Lower lobe of right lung (tissue), 2 donors: ENCODE data around the gene MXRA8. TPM values are rescaled to one million over a fixed set of nuclear protein-coding genes. Genes with fewer than 3 reads are reported as not detected.
"Not testable (repeated sequence)": the region's sequence is repeated elsewhere in the genome, so short reads cannot be mapped to it uniquely, and the experiment has no call there.

Experiments
- ATAC-seq, 2 donors: fragments of 200-7000 bp; cut with Tn5 transposase; one replicate each; pipeline ENCODE4 v1.9.1; 2020 to 2022; ENCODE audit warnings: mild to moderate bottlenecking in 2 of 2, moderate library complexity in 2 of 2
- DNase-seq: peaks from one replicate; pipeline ENCODE4 v3.0.0-alpha.2; 2020
- H3K27ac ChIP-seq: fragments of 200-600 bp; one replicate; pipeline ENCODE4 v1.8.0; 2022
- H3K27me3 ChIP-seq: fragments of 200-600 bp; one replicate; pipeline ENCODE4 v1.8.0; 2022; ENCODE audit warnings: low read depth
- H3K36me3 ChIP-seq: fragments of 200-600 bp; one replicate; pipeline ENCODE4 v1.8.0; 2022; ENCODE audit warnings: mild to moderate bottlenecking
- H3K4me1 ChIP-seq: fragments of 200-600 bp; one replicate; pipeline ENCODE4 v1.8.0; 2022
- H3K4me3 ChIP-seq: fragments of 200-600 bp; one replicate; pipeline ENCODE4 v1.8.0; 2022; ENCODE audit warnings: mild to moderate bottlenecking
- H3K9me3 ChIP-seq: fragments of 200-600 bp; one replicate; pipeline ENCODE4 v1.8.0; 2022
- intact Hi-C: fragments of 100-400 bp; cut with DNase I; formaldehyde crosslinking; loops from one replicate; pipeline ENCODE4 v1.11.0; 2022
- total RNA-seq: library from RNA; stranded (reverse); fragmentation: NEBNext Ultra II Directional; extraction: Animal tissue kit (Norgen Biotek cat#: 25700); gene quantifications from one replicate; pipeline ENCODE4 v1.2.1, GENCODE V29; 2021
- TF ChIP-seq, protein P1 (sequence below): fragments of 200-600 bp; IDR thresholded peaks from one replicate; pipeline ENCODE4 v1.8.0; 2022; ENCODE audit warnings: antibody characterized with exemption, mild to moderate bottlenecking
- donor health status: DM: no; HTN: yes; CAD: no; lungs with severe emphysema.

Gene MXRA8
- total RNA-seq, 1 donor from 2014 or later, result 39.3 TPM

DNA sequence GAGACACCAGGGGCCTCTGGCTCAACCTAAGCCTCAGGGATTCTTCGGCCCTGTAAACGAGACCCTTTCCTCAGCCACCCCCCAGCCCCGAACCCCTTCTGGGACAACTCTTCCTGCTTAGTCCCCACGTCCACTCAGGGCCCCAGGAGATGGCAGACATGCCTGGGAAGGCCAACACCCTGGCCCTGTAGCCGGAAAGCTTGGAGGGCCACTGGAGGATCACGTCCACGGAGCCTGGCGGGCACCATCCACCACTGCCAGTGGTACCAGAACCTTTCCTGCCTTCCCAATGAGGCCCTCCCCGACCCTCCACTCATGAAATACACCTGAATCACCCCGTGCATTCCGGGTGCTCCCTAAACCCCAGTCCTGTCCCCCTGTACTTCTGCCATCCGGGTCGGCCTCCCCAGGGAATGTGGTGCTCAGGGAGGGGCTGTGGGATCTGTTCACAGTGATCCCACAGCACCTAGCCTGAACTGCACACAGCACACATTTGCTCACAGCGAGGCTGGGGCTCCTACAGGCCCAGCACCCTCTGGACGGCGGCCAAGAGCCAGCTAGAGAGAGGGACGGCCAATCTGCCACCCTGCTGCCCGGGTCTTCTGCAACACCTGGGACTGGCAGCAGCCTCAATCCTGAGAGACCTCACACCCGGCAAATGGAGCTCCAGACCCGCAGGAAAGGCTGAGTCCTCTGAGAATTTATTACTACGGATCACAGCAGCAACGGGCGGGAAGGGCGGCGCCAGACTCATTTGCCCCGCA lies 14.9 kb upstream of the MXRA8 start:
- TF ChIP-seq, protein P1, sequence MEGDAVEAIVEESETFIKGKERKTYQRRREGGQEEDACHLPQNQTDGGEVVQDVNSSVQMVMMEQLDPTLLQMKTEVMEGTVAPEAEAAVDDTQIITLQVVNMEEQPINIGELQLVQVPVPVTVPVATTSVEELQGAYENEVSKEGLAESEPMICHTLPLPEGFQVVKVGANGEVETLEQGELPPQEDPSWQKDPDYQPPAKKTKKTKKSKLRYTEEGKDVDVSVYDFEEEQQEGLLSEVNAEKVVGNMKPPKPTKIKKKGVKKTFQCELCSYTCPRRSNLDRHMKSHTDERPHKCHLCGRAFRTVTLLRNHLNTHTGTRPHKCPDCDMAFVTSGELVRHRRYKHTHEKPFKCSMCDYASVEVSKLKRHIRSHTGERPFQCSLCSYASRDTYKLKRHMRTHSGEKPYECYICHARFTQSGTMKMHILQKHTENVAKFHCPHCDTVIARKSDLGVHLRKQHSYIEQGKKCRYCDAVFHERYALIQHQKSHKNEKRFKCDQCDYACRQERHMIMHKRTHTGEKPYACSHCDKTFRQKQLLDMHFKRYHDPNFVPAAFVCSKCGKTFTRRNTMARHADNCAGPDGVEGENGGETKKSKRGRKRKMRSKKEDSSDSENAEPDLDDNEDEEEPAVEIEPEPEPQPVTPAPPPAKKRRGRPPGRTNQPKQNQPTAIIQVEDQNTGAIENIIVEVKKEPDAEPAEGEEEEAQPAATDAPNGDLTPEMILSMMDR, result no peak
- Histone ChIP-seq H3K36me3 (peaks cover 18% of the 10 kb centered on the region), H3K9me3 (no peaks in the 10 kb centered on the region), H3K27ac (no peak overlapping the region), H3K27me3 (no peaks in the 10 kb centered on the region), H3K4me1 (peaks cover 45% of the 10 kb centered on the region), H3K4me3 (peak overlapping the region; percentile 99)
- ATAC-seq (no peak), DNase-seq (no peak)
- intact Hi-C loops, result no loop called here

DNA sequence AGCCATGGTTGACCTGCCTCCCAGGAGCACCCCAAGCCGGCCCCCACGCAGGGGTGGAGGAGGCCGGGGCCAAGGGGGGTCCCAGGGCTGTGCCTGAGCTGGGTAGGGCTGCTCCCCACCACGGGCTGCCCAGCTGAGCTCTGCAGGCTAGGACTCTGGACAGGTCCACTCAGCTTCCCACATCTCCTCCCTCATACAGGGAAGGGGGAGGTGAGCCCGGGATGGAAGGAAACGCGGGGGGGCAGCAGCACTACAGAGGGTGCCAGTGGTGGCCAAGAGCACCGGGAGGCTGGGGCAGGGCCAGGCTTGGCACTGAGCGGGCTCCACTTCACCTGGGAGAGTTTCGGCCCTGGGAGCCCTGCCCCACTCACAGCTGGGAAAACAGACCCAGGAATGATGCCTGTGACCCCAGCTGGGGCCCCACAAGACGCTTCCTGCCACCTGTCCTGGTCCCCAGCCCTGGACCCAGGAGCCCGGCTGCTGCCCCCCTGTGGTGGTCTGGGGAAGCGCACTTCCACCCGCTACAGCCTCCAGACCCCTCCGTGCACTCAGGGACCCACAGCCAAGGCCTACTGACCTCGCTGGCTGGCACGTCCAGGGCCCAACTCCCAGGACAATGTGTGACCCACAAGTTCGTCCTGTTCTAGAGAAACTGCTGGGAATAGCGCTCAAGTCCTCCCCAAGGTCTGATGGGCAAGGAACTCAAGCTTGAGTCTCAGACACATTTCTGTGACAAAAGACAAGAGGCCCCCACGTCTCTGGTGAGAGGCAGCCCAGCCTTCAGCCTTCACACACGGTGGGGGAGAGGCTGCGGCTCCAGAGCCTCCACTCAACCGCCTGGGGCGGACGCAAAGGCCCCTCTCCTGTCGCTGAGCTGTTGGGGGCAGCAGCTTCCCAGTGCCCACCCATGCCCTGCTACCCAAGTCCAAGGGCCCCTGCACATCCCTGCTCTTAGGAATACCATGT lies 13.7 kb upstream of the MXRA8 start:
- intact Hi-C loops, result no loop called here
- Histone ChIP-seq H3K27me3 (no peaks in the 10 kb centered on the region), H3K27ac (peak overlapping the region; percentile 5), H3K36me3 (peaks cover 18% of the 10 kb centered on the region), H3K4me3 (no peak overlapping the region), H3K9me3 (no peaks in the 10 kb centered on the region), H3K4me1 (peaks cover 45% of the 10 kb centered on the region)
- ATAC-seq (peak; percentile 49 to 65), DNase-seq (peak; percentile 81)
- TF ChIP-seq, protein P1, result peak; percentile 97

DNA sequence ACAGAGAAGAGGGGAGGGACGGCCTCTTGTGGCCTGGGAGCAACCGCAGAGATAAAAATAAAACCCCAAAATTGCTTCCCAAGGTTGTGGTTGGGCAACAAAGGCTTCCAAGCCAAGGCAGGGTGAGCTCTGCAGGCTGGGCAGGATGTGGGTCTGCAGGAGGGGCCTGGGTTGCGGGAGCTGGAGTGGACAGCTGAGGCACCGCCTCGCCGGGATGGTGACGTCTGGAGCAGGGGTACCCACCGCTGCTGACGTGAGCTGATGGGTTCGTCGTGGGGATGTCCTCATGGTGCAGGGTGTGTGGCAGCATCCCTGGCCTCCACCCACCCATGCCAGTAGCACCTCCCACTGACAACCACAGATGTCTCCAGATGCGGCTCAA lies 13.0 kb upstream of the MXRA8 start:
- TF ChIP-seq, protein P1, result no peak
- Histone ChIP-seq H3K36me3 (peaks cover 13% of the 10 kb centered on the region), H3K27ac (peak overlapping the region; percentile 5), H3K27me3 (no peaks in the 10 kb centered on the region), H3K9me3 (no peaks in the 10 kb centered on the region), H3K4me1 (peaks cover 41% of the 10 kb centered on the region), H3K4me3 (no peak overlapping the region)
- ATAC-seq (no peak), DNase-seq (no peak)
- intact Hi-C loops, result no loop called here

DNA sequence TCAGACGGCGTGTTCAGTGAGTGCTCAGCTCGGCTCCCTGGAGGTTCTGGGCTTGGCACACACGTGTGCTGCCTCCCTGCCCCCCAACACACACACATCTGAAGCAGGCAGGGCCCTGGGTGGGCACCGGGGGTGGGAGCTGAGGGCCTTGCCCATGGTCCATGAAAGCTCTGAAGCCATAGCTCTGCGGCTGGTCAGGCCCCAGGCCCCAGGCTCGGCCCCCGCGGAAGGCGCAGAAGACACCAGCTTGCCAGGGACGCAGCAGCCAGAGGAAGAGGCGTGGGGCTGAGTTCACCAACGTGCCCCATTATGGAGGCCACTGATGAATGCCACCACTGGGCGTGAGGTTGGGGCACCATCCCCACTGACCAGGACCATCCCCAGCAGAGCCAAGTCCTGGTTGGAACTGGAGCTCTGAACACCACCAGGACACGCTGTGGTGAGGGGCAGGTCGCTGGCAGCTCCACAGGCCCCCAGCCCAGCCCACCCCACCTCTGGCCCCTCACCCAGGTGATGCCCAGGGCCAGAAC lies 12.5 kb upstream of the MXRA8 start:
- ATAC-seq (no peak), DNase-seq (no peak)
- H3K9me3 ChIP-seq, result no peaks in the 10 kb centered on the region
- H3K27ac ChIP-seq, result no peak overlapping the region
- TF ChIP-seq, protein P1, result no peak
- H3K4me1 ChIP-seq, result peaks cover 36% of the 10 kb centered on the region
- H3K36me3 ChIP-seq, result peaks cover 13% of the 10 kb centered on the region
- no peak overlapping the region for H3K4me3 ChIP-seq
- no peaks in the 10 kb centered on the region for H3K27me3 ChIP-seq
- intact Hi-C loops, result no loop called here

DNA sequence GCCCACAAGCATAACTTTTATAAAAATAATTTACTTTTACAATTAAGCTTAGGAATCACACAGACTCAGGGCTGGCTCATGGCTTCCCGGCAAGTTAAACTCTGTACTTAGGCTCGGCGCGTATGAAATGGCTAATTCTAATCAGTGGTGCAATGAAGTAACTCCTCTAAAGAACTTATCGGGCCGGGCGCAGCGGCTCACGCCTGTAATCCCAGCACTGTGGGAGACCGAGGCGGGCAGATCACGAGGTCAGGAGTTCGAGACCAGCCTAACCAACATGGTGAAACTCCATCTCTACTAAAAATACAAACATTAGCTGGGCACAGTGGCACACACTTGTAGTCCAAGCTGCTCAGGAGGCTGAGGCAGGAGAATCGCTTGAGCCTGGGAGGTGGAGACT lies 11.7 kb upstream of the MXRA8 start:
- H3K27ac ChIP-seq, H3K27me3 ChIP-seq, DNase-seq, intact Hi-C loops, H3K9me3 ChIP-seq, ATAC-seq, H3K4me3 ChIP-seq: not testable (repeated sequence)
- H3K36me3 ChIP-seq, result peaks cover 13% of the 10 kb centered on the region
- peaks cover 34% of the 10 kb centered on the region for H3K4me1 ChIP-seq
